ENCODE measurements around the gene COG6. TPM values are rescaled to one million over a fixed set of nuclear protein-coding genes. Genes with fewer than 3 reads are reported as not detected.
A peak's percentile ranks its signal among the peaks of the same experiment; 100 is the strongest.

COG6 gene
- total RNA-seq, 1 donor from 2014 or later: 67.0 TPM

DNA sequence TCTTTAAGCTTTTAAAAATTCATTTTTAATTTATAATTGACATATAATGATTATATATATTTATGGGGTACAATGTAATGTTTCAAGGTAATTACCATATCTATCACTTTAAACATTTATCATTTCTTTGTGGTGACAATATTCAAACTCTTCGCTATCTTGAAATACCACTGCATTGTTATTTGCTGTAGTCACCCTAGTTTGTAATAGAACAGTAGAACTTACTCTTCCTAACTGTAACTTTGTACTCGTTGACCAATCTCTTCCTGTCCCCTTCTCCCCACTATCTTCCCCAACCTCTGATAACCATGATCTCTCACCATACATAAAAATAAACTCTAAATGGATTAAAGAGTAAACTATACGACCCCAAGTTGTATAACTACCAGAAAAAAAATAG is 20.4 kb downstream of the COG6 start:
- DNase-seq (ENCODE audit: low read depth) (peak; percentile 14), FAIRE-seq (no peak)
- Mint-ChIP-seq H3K4me1 (ENCODE audit: low read depth, unreplicated experiment) (peaks cover 3% of the 10 kb centered on the region), H3K9me3 (ENCODE audit: unreplicated experiment) (peaks cover 3% of the 10 kb centered on the region), H3K4me3 (ENCODE audit: unreplicated experiment) (no peak overlapping the region), H3K27me3 (ENCODE audit: low read depth, unreplicated experiment) (no peaks in the 10 kb centered on the region), H3K36me3 (ENCODE audit: low read depth, unreplicated experiment) (peaks cover 10% of the 10 kb centered on the region), H3K27ac (ENCODE audit: unreplicated experiment) (no peak overlapping the region)
- Histone ChIP-seq H4K20me1 (ENCODE audit: insufficient read depth, low read length) (peaks cover 3% of the 10 kb centered on the region), H3K27ac (ENCODE audit: low read depth, low read length) (no peak overlapping the region), H2AFZ (ENCODE audit: low read depth, low read length) (no peak overlapping the region), H3K4me1 (ENCODE audit: insufficient read depth, low read length) (no peaks in the 10 kb centered on the region), H3K4me3 (ENCODE audit: insufficient read depth, low read depth, low read length) (no peak overlapping the region), H3K79me2 (ENCODE audit: insufficient read depth, low read length) (no peaks in the 10 kb centered on the region), H3K9ac (ENCODE audit: low read length) (no peak overlapping the region), H3K4me2 (ENCODE audit: low read length) (no peak overlapping the region), H3K27me3 (ENCODE audit: insufficient read depth, low read length) (no peaks in the 10 kb centered on the region), H3K36me3 (ENCODE audit: insufficient read depth, low read length) (peaks cover 7% of the 10 kb centered on the region), H3K9me3 (ENCODE audit: insufficient read depth, low read depth, low read length) (no peaks in the 10 kb centered on the region)
- TF ChIP-seq EZH2 (IDR thresholded peaks at IDR 0.05; ENCODE audit: insufficient read depth, low read length) (no peak), CTCF (IDR thresholded peaks at IDR 0.05; ENCODE audit: insufficient read depth, low read depth, low read length) (no peak)

DNA sequence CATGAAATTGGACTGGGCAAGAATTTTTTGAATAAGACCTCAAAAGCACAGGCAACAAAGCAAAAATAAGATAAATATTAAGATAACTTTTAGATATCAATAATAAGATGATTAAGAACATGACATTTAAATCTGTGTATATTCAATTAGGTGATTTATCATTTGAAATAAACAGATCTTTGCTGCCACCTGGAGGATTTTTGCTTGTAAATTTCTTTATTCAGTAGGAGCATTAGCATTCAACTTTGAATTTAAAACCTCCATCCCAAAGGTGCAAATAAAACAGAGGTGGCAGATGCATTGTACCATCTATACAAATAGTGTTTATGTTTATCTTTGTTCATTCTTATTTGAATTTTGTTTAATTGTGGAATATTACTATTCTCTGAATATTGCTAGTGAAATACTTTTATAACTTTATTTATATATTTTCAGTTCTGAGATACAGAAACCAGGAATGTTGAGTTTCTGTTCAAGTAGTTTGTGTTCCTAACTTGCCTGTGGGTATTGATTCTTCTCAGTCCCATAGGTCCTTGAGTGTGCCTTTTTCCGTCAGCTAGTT is 20.9 kb downstream of the COG6 start:
- FAIRE-seq (no peak), DNase-seq (ENCODE audit: low read depth) (no peak)
- H3K79me2 ChIP-seq (ENCODE audit: insufficient read depth, low read length): no peaks in the 10 kb centered on the region
- H3K36me3 ChIP-seq (ENCODE audit: insufficient read depth, low read length): peaks cover 7% of the 10 kb centered on the region
- H3K4me3 Mint-ChIP-seq (ENCODE audit: unreplicated experiment): no peak overlapping the region
- TF ChIP-seq EZH2 (IDR thresholded peaks at IDR 0.05; ENCODE audit: insufficient read depth, low read length): no peak
- TF ChIP-seq CTCF (IDR thresholded peaks at IDR 0.05; ENCODE audit: insufficient read depth, low read depth, low read length): peak; percentile 46
- H3K27me3 ChIP-seq (ENCODE audit: insufficient read depth, low read length): no peaks in the 10 kb centered on the region
- peaks cover 10% of the 10 kb centered on the region for H3K36me3 Mint-ChIP-seq (ENCODE audit: low read depth, unreplicated experiment)
- no peaks in the 10 kb centered on the region for H3K4me1 ChIP-seq (ENCODE audit: insufficient read depth, low read length)
- peaks cover 3% of the 10 kb centered on the region for H3K4me1 Mint-ChIP-seq (ENCODE audit: low read depth, unreplicated experiment)
- H3K4me3 ChIP-seq (ENCODE audit: insufficient read depth, low read depth, low read length): no peak overlapping the region
- H3K9ac ChIP-seq (ENCODE audit: low read length): no peak overlapping the region
- no peak overlapping the region for H3K27ac ChIP-seq (ENCODE audit: low read depth, low read length)
- H3K9me3 ChIP-seq (ENCODE audit: insufficient read depth, low read depth, low read length): no peaks in the 10 kb centered on the region
- no peak overlapping the region for H3K4me2 ChIP-seq (ENCODE audit: low read length)
- no peaks in the 10 kb centered on the region for H3K27me3 Mint-ChIP-seq (ENCODE audit: low read depth, unreplicated experiment)
- no peak overlapping the region for H3K27ac Mint-ChIP-seq (ENCODE audit: unreplicated experiment)
- H2AFZ ChIP-seq (ENCODE audit: low read depth, low read length): no peak overlapping the region
- peaks cover 3% of the 10 kb centered on the region for H4K20me1 ChIP-seq (ENCODE audit: insufficient read depth, low read length)
- peaks cover 3% of the 10 kb centered on the region for H3K9me3 Mint-ChIP-seq (ENCODE audit: unreplicated experiment)

DNA sequence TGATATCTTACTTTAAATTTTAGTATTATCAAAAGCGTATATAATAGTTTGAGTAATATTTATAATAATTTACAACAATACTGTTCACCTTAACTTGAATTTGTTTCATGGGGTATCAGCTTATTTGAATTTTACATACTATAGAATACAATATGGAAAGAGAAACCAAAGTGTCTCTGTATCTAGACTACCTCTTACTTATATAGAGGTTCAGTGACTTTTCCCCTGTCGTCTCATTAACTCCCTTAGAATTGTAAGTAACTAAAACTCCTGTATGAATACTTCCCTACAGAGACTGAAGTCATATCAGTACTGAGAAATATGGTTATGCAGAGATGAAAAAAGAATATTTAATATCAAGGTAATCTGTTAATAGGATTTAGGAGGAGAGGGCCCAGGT is 26.8 kb downstream of the COG6 start:
- H3K4me3 ChIP-seq (ENCODE audit: insufficient read depth, low read depth, low read length): no peak overlapping the region
- peaks cover 6% of the 10 kb centered on the region for H3K36me3 Mint-ChIP-seq (ENCODE audit: low read depth, unreplicated experiment)
- no peak for DNase-seq (ENCODE audit: low read depth)
- H3K79me2 ChIP-seq (ENCODE audit: insufficient read depth, low read length): no peaks in the 10 kb centered on the region
- no peak overlapping the region for H2AFZ ChIP-seq (ENCODE audit: low read depth, low read length)
- H3K36me3 ChIP-seq (ENCODE audit: insufficient read depth, low read length): peaks cover 12% of the 10 kb centered on the region
- no peak overlapping the region for H3K4me2 ChIP-seq (ENCODE audit: low read length)
- no peak overlapping the region for H3K27ac Mint-ChIP-seq (ENCODE audit: unreplicated experiment)
- no peak overlapping the region for H3K27ac ChIP-seq (ENCODE audit: low read depth, low read length)
- no peak overlapping the region for H3K9ac ChIP-seq (ENCODE audit: low read length)
- no peak overlapping the region for H3K4me3 Mint-ChIP-seq (ENCODE audit: unreplicated experiment)
- TF ChIP-seq EZH2 (IDR thresholded peaks at IDR 0.05; ENCODE audit: insufficient read depth, low read length) (no peak), CTCF (IDR thresholded peaks at IDR 0.05; ENCODE audit: insufficient read depth, low read depth, low read length) (no peak)
- H3K9me3 Mint-ChIP-seq (ENCODE audit: unreplicated experiment): peaks cover 3% of the 10 kb centered on the region
- FAIRE-seq: no peak
- no peaks in the 10 kb centered on the region for H3K27me3 ChIP-seq (ENCODE audit: insufficient read depth, low read length)
- H4K20me1 ChIP-seq (ENCODE audit: insufficient read depth, low read length): no peaks in the 10 kb centered on the region
- H3K9me3 ChIP-seq (ENCODE audit: insufficient read depth, low read depth, low read length): no peaks in the 10 kb centered on the region
- no peaks in the 10 kb centered on the region for H3K4me1 ChIP-seq (ENCODE audit: insufficient read depth, low read length)
- H3K27me3 Mint-ChIP-seq (ENCODE audit: low read depth, unreplicated experiment): no peaks in the 10 kb centered on the region
- no peaks in the 10 kb centered on the region for H3K4me1 Mint-ChIP-seq (ENCODE audit: low read depth, unreplicated experiment)

Measured in astrocyte (in vitro differentiated cells and primary cell).